ENCODE data around the gene SULT4A1. TPM values are rescaled to one million over a fixed set of nuclear protein-coding genes. Genes with fewer than 3 reads are reported as not detected.

The SULT4A1 gene
- total and polyA plus RNA-seq, 9 of the 15 experiments (the other 6 are each of a cell fraction or from before 2014, with no cell fraction given) = 0.03 to 0.20 (median 0.09) TPM; not detected in 3

DNA sequence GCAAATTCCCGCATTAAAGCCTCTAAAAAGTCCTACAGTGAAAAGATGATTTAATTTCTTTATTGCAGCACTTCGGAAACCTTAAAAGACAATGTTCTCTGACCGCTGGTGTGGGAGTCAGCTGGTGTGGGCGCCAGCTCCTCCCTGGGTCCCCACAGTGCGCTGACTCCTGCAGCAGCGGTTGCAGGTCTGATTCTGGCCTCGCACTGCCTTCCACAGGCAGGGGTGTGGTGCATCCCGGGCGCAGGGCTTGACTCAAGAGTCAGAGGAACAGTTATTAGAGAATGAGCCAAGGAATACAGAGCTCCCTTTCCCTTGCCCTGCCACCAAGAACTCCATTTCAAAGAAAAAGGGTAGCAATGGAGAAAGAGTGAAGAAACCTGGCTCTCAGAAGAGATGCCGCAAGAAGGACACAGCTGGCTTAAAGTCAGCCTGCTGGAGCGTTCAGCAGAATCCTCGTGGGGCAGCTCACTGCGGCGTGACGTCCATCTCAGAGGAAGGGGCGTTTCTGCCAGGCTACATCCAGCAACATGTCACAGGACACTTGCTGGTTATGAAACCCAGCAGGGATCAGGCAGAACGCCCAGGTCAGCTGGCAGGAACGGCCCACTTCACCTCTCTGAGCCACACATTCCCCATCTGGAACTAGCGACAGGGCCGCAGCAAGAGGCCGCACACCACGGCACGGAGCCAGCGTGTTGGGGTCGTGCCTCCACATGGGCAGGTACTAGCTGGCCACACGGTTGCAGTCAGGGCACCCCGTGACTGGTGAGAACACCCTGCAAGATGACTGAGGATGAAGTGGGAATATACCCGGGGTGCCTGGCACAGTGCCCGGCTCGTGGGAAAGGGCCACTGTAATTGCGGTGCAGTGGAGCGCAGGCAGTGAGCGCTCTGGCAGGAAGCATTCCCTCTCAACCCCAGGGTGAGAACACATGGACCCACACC lies 32.1 kb downstream of the SULT4A1 start:
- CTCF ChIA-PET (ENCODE audit: low intra/inter-chr PET ratio) = no interaction called here

More for the DNA sequence above, 32.1 kb downstream of the SULT4A1 start:
- ATAC-seq (no peak), FAIRE-seq (no peak), DNase-seq (ENCODE audit: extremely low read depth in 1 of 4, low spot score in 3 of 4) (no peak)
- BruUV-seq (replicated peaks) = no TSS peak
- H3K27ac ChIP-seq (ENCODE audit: extremely low read depth, low read depth, low read length) = no peak overlapping the region
- in situ Hi-C loops (cut with MboI) (no loop called here), intact Hi-C loops (cut with micrococcal nuclease) (no loop called here)
- peaks cover 2 to 44% of the 10 kb centered on the region in 2 experiments; a peak in 4 of 5 replicates for H3K27me3 ChIP-seq (ENCODE audit: control insufficient read depth in 2 of 2, insufficient read depth in 2 of 2, low read length in 2 of 2)
- no peaks in the 10 kb centered on the region for H3K36me3 ChIP-seq (ENCODE audit: control insufficient read depth, insufficient read depth, low read length)
- H3K4me1 ChIP-seq (replicated peaks in 1 of 2; ENCODE audit: control insufficient read depth in 2 of 2, insufficient read depth in 2 of 2, low read length in 2 of 2) = no peaks in the 10 kb centered on the region; a peak in 1 of 5 replicates
- H4K20me1 ChIP-seq (replicated peaks; ENCODE audit: control insufficient read depth, insufficient read depth, low read length) = no peaks in the 10 kb centered on the region; the same call in 1 of the 2 replicates
- H3K4me3 ChIP-seq = no peak overlapping the region
- H3K4me2 ChIP-seq (ENCODE audit: insufficient read depth, low read length) = no peak overlapping the region
- no peaks in the 10 kb centered on the region for H3K9me1 ChIP-seq (ENCODE audit: control insufficient read depth, insufficient read depth, low read length)
- POLR2A ChIA-PET = interaction anchor here (0.6 kb wide), 1 partner anchor 22 kb away, joined by 3 read pairs; no protein-coding TSS in a partner anchor
- H3K9me3 ChIP-seq (replicated peaks; ENCODE audit: control insufficient read depth, insufficient read depth, low read depth, low read length) = no peaks in the 10 kb centered on the region
- no peak overlapping the region for H3K9ac ChIP-seq (ENCODE audit: insufficient read depth in 1 of 2, low read depth in 2 of 2, low read length in 2 of 2)
- no peaks in the 10 kb centered on the region for H3K79me2 ChIP-seq (ENCODE audit: control insufficient read depth, insufficient read depth, low read length)
- no peak overlapping the region for H2AFZ ChIP-seq (ENCODE audit: low read depth, low read length)
- WGBS (ENCODE audit: insufficient coverage, low coverage, missing lambda C conversion rate) = 10% methylated on average over 26 of the region's 33 CpGs
- TF ChIP-seq COPS2 (conservative IDR thresholded peaks at IDR 0.05) = no peak
- TF ChIP-seq ZC3H11A (IDR thresholded peaks at IDR 0.05; ENCODE audit: low read depth, low read length) = no peak
- no peak for TF ChIP-seq ZBED1 (IDR thresholded peaks at IDR 0.05)
- no peak for TF ChIP-seq VEZF1 (CRISPR knock-in tag; IDR thresholded peaks at IDR 0.05)
- no peak for TF ChIP-seq GABPB1 (CRISPR knock-in tag; IDR thresholded peaks at IDR 0.05)
- no peak for TF ChIP-seq ARID1B (IDR thresholded peaks at IDR 0.05)
- TF ChIP-seq KDM1A (IDR thresholded peaks at IDR 0.05) = no peak
